Loucy (cell line): Measurements from ENCODE around the gene SPDEF.

Experiments
- H2AFZ ChIP-seq: fragments of 200-600 bp; sonication (generic); 2 replicates; pipeline ENCODE4 v1.6.0; 2016; ENCODE audit warnings: antibody characterized with exemption, mild to moderate bottlenecking, low read length, moderate library complexity
- H3F3A ChIP-seq: fragments of 200-600 bp; 2 replicates; pipeline ENCODE4 v1.6.0; 2016; ENCODE audit warnings: antibody characterized with exemption, low read depth, mild to moderate bottlenecking
- H3K27me3 ChIP-seq: fragments of 200-600 bp; sonication (generic); 2 replicates; pipeline ENCODE4 v1.6.1; 2014; ENCODE audit warnings: low read length, mild to moderate bottlenecking; ENCODE audit not compliant: insufficient read depth, poor library complexity, severe bottlenecking
- H3K36me3 ChIP-seq: fragments of 200-600 bp; sonication (generic); 2 replicates; pipeline ENCODE4 v1.6.1; 2016; ENCODE audit warnings: low read length; ENCODE audit not compliant: insufficient read depth
- H3K4me1 ChIP-seq: fragments of 200-600 bp; sonication (generic); 2 replicates; pipeline ENCODE4 v1.5.1; 2014; ENCODE audit warnings: low read length, mild to moderate bottlenecking; ENCODE audit not compliant: insufficient read depth, poor library complexity, severe bottlenecking
- H3K4me2 ChIP-seq: fragments of 200-600 bp; sonication (generic); 2 replicates; pipeline ENCODE4 v1.6.0; 2014; ENCODE audit warnings: antibody characterized with exemption, low read length, low read depth, mild to moderate bottlenecking; ENCODE audit not compliant: poor library complexity, severe bottlenecking
- H3K4me3 ChIP-seq: fragments of 200-600 bp; sonication (generic); 2 replicates; pipeline ENCODE4 v1.5.1; 2014; ENCODE audit warnings: low read length, mild to moderate bottlenecking, mixed read lengths; ENCODE audit not compliant: poor library complexity, severe bottlenecking
- H3K79me2 ChIP-seq: fragments of 200-600 bp; sonication (generic); 2 replicates; pipeline ENCODE4 v1.6.1; 2014; ENCODE audit warnings: low read length; ENCODE audit not compliant: insufficient read depth
- H3K9ac ChIP-seq: fragments of 200-600 bp; sonication (generic); 2 replicates; pipeline ENCODE4 v1.6.0; 2014; ENCODE audit warnings: mild to moderate bottlenecking, low read depth, low read length, moderate library complexity; ENCODE audit not compliant: poor library complexity, severe bottlenecking
- H3K9me2 ChIP-seq: fragments of 200-600 bp; sonication (generic); replicated peaks from 2 replicates; pipeline ENCODE4 v1.6.1; 2016; ENCODE audit warnings: low read depth, low read length, mixed read lengths
- H3K9me3 ChIP-seq: fragments of 200-600 bp; sonication (generic); 2 replicates; pipeline ENCODE4 v1.6.1; 2014; ENCODE audit warnings: mild to moderate bottlenecking, antibody characterized with exemption, low read length, low read depth; ENCODE audit not compliant: insufficient read depth
- H4K20me1 ChIP-seq: fragments of 200-600 bp; sonication (generic); 2 replicates; pipeline ENCODE4 v1.6.0; 2014; ENCODE audit warnings: antibody characterized with exemption, low read length, mild to moderate bottlenecking; ENCODE audit not compliant: insufficient read depth, poor library complexity, severe bottlenecking
- CTCF ChIP-seq: fragments of 200-600 bp; sonication (generic); conservative IDR thresholded peaks from 2 replicates; pipeline ENCODE4 v1.5.1; 2014; ENCODE audit warnings: mild to moderate bottlenecking, antibody characterized with exemption, low read length
- EZH2phosphoT487 ChIP-seq: fragments of 200-600 bp; IDR thresholded peaks from 2 replicates; pipeline ENCODE4 v1.6.1; 2018; ENCODE audit warnings: antibody characterized with exemption, mild to moderate bottlenecking, moderate library complexity, borderline replicate concordance

Gene SPDEF

GRCh38 chr6:34526992-34527728, 29.0 kb downstream of the SPDEF start:
- Histone ChIP-seq H3F3A (no peaks in the 10 kb centered on the region), H3K9me2 (no peaks in the 10 kb centered on the region), H3K36me3 (no peaks in the 10 kb centered on the region), H3K9me3 (no peaks in the 10 kb centered on the region), H3K4me2 (peak overlapping the region; percentile 68), H3K4me3 (peak overlapping the region; percentile 61), H3K79me2 (no peaks in the 10 kb centered on the region), H4K20me1 (no peaks in the 10 kb centered on the region), H3K4me1 (no peaks in the 10 kb centered on the region), H2AFZ (peak overlapping the region; percentile 88), H3K27me3 (no peaks in the 10 kb centered on the region), H3K9ac (peak overlapping the region; percentile 36)
- TF ChIP-seq EZH2phosphoT487 = no peak
- peak; percentile 57 for TF ChIP-seq CTCF

GRCh38 chr6:34526241-34526972, 29.7 kb downstream of the SPDEF start:
- Histone ChIP-seq H3K4me2 (peak overlapping the region; percentile 68), H3K36me3 (no peaks in the 10 kb centered on the region), H3K27me3 (no peaks in the 10 kb centered on the region), H3K9me3 (no peaks in the 10 kb centered on the region), H4K20me1 (no peaks in the 10 kb centered on the region), H3K9ac (peak overlapping the region; percentile 36), H3K4me1 (no peaks in the 10 kb centered on the region), H2AFZ (peak overlapping the region; percentile 76), H3K79me2 (no peaks in the 10 kb centered on the region), H3K9me2 (no peaks in the 10 kb centered on the region), H3F3A (no peaks in the 10 kb centered on the region), H3K4me3 (peak overlapping the region; percentile 61)
- TF ChIP-seq CTCF (no peak), EZH2phosphoT487 (no peak)

GRCh38 chr6:34525431-34526175, 30.5 kb downstream of the SPDEF start:
- no peak for TF ChIP-seq CTCF
- no peak for TF ChIP-seq EZH2phosphoT487
- H3K4me3 ChIP-seq = no peak overlapping the region
- H2AFZ ChIP-seq = no peak overlapping the region
- H3K4me2 ChIP-seq = no peak overlapping the region
- no peaks in the 10 kb centered on the region for H3K79me2 ChIP-seq
- H3F3A ChIP-seq = no peaks in the 10 kb centered on the region
- H3K36me3 ChIP-seq = no peaks in the 10 kb centered on the region
- H3K4me1 ChIP-seq = no peaks in the 10 kb centered on the region
- H3K27me3 ChIP-seq = no peaks in the 10 kb centered on the region
- H3K9ac ChIP-seq = no peak overlapping the region
- no peaks in the 10 kb centered on the region for H4K20me1 ChIP-seq
- H3K9me2 ChIP-seq = no peaks in the 10 kb centered on the region
- no peaks in the 10 kb centered on the region for H3K9me3 ChIP-seq
